GM23338 (cell line): ENCODE data around the gene SOHLH2.

ENCODE experiments used
- CREB1 ChIP-seq: fragments of 250-450 bp; sonication (Bioruptor Pico); IDR thresholded peaks from 2 replicates; pipeline ENCODE4 v1.5.0; 2020; ENCODE audit warnings: low read depth, mild to moderate bottlenecking, moderate library complexity
- EZH2 ChIP-seq: fragments of 200-600 bp; sonication (generic); IDR thresholded peaks from one replicate; pipeline ENCODE4 v1.8.0; 2017; ENCODE audit warnings: antibody characterized with exemption, mild to moderate bottlenecking, low read depth; ENCODE audit not compliant: unreplicated experiment
- NANOG ChIP-seq: IDR thresholded peaks from 2 replicates; pipeline ENCODE4 v1.6.1; 2016; ENCODE audit warnings: antibody characterized with exemption, borderline replicate concordance
- POLR2AphosphoS5 ChIP-seq: IDR thresholded peaks from 2 replicates; pipeline ENCODE4 v1.6.1; 2016; ENCODE audit warnings: antibody characterized with exemption, low read depth
- TF ChIP-seq, protein P1 (sequence below), 2 experiments: fragments of 200-600 bp in 1 of 2; sonication (generic) in 1 of 2; conservative IDR thresholded peaks; 2 replicates each; pipeline versions ENCODE4 v1.5.1 to v1.6.1; 2016 to 2017; ENCODE audit warnings: antibody characterized with exemption in 2 of 2, low read depth in 2 of 2, mild to moderate bottlenecking in 2 of 2, moderate library complexity in 1 of 2

DNA sequence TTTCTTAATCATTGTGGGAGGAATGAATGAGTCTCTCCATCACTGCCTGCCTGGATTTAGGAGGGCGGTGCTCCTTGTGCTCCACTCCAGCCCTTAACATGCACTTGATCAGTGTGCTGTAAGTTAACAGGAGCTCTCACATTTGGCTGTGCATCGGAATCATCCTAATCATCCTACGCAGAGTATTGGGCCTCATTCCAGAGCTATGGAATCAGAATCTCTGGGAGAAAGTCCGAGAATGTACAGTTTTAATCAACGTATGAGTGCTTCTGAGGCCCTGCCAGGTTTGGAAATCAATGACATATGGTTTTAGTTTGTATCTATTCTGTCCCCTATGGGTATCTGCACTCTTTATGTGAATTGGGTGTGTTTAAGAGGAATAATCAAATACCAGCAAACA is 48.3 kb downstream of the SOHLH2 start:
- TF ChIP-seq, protein P1, sequence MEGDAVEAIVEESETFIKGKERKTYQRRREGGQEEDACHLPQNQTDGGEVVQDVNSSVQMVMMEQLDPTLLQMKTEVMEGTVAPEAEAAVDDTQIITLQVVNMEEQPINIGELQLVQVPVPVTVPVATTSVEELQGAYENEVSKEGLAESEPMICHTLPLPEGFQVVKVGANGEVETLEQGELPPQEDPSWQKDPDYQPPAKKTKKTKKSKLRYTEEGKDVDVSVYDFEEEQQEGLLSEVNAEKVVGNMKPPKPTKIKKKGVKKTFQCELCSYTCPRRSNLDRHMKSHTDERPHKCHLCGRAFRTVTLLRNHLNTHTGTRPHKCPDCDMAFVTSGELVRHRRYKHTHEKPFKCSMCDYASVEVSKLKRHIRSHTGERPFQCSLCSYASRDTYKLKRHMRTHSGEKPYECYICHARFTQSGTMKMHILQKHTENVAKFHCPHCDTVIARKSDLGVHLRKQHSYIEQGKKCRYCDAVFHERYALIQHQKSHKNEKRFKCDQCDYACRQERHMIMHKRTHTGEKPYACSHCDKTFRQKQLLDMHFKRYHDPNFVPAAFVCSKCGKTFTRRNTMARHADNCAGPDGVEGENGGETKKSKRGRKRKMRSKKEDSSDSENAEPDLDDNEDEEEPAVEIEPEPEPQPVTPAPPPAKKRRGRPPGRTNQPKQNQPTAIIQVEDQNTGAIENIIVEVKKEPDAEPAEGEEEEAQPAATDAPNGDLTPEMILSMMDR (conservative IDR thresholded peaks at IDR 0.05; ENCODE audit: low read depth in 2 of 2): no peak
- no peak for TF ChIP-seq EZH2
- TF ChIP-seq POLR2AphosphoS5: no peak
- no peak for TF ChIP-seq NANOG
- no peak for TF ChIP-seq CREB1
